ENCODE measurements around the gene NEK4. TPM values are rescaled to one million over a fixed set of nuclear protein-coding genes. Genes with fewer than 3 reads are reported as not detected.

The NEK4 gene
- total and polyA plus RNA-seq, 4 donors = 5.4 to 28.7 (median 15.4) TPM

GRCh38 chr3:52724511-52724910 lies 46.2 kb downstream of the NEK4 start (continued):
- TF ChIP-seq ZBTB33 (IDR thresholded peaks at IDR 0.05) (no peak), HNF4G (IDR thresholded peaks at IDR 0.05) (peak; percentile 47), NR2F2 (IDR thresholded peaks at IDR 0.05) (no peak), RAD21 (IDR thresholded peaks at IDR 0.05) (peak in 1 of 2 donors; percentile 8), EGR1 (IDR thresholded peaks at IDR 0.05; ENCODE audit: low read depth in 2 of 2) (no peak), YY1 (IDR thresholded peaks at IDR 0.05) (no peak), TAF1 (conservative IDR thresholded peaks at IDR 0.05) (no peak), GABPA (IDR thresholded peaks at IDR 0.05 in 1 of 2, conservative IDR thresholded peaks at IDR 0.05 in 1 of 2) (no peak), RXRA (IDR thresholded peaks at IDR 0.05) (peak; percentile 12 to 17), FOXA2 (IDR thresholded peaks at IDR 0.05) (peak; percentile 31)

- H3K27me3 ChIP-seq (ENCODE audit: control insufficient read depth in 4 of 4, insufficient read depth in 4 of 4, low read length in 3 of 4) = no peaks in the 10 kb centered on the region
- WGBS = 95% methylated on average over 5 of the region's 5 CpGs
- TF ChIP-seq FOXA1 (IDR thresholded peaks at IDR 0.05) = no peak
- no peak for TF ChIP-seq MAX (IDR thresholded peaks at IDR 0.05)
- no peak for TF ChIP-seq GABPA (IDR thresholded peaks at IDR 0.05 in 1 of 2, conservative IDR thresholded peaks at IDR 0.05 in 1 of 2)
- TF ChIP-seq EGR1 (IDR thresholded peaks at IDR 0.05; ENCODE audit: low read depth in 2 of 2) = no peak
- no peak for TF ChIP-seq RAD21 (IDR thresholded peaks at IDR 0.05)
- TF ChIP-seq YY1 (IDR thresholded peaks at IDR 0.05) = no peak
- TF ChIP-seq NR2F2 (IDR thresholded peaks at IDR 0.05) = no peak
- TF ChIP-seq FOXA2 (IDR thresholded peaks at IDR 0.05) = no peak
- no peak for TF ChIP-seq CTCF (IDR thresholded peaks at IDR 0.05; ENCODE audit: low read depth, low read length, missing input control)
- no peak for DNase-seq (ENCODE audit: low spot score)
- no peak overlapping the region for H3K4me3 ChIP-seq (ENCODE audit: low read depth in 1 of 3, low read length in 3 of 3)
- H3K9me3 ChIP-seq (ENCODE audit: control insufficient read depth in 4 of 4, low read length in 3 of 4) = no peaks in the 10 kb centered on the region
- H3K27ac ChIP-seq (ENCODE audit: low read depth in 1 of 2, low read length in 2 of 2) = peak overlapping the region; percentile 6 to 41
- H3K9ac ChIP-seq (ENCODE audit: low read depth in 1 of 2, low read length in 2 of 2) = no peak overlapping the region
- peaks cover 0 to 3% (median 1%) of the 10 kb centered on the region in 4 donors for H3K36me3 ChIP-seq (ENCODE audit: control insufficient read depth in 4 of 4, insufficient read depth in 3 of 4, low read depth in 1 of 4, low read length in 3 of 4)
- peaks cover 0 to 9% (median 0%) of the 10 kb centered on the region in 4 donors for H3K4me1 ChIP-seq (ENCODE audit: control insufficient read depth in 4 of 4, insufficient read depth in 4 of 4, low read length in 3 of 4)
Measured at GRCh38 chr3:52723935-52724334, 46.8 kb downstream of the NEK4 start.

- H3K27me3 ChIP-seq (ENCODE audit: control insufficient read depth in 4 of 4, insufficient read depth in 4 of 4, low read length in 3 of 4) = no peaks in the 10 kb centered on the region
- 96% methylated on average over 7 of the region's 7 CpGs for WGBS
- H3K36me3 ChIP-seq (ENCODE audit: control insufficient read depth in 4 of 4, insufficient read depth in 3 of 4, low read depth in 1 of 4, low read length in 3 of 4) = peaks cover 0 to 3% (median 2%) of the 10 kb centered on the region in 4 donors
- no peak overlapping the region for H3K9ac ChIP-seq (ENCODE audit: low read depth in 1 of 2, low read length in 2 of 2)
- no peak overlapping the region for H3K4me3 ChIP-seq (ENCODE audit: low read depth in 1 of 3, low read length in 3 of 3)
- H3K9me3 ChIP-seq (ENCODE audit: control insufficient read depth in 4 of 4, low read length in 3 of 4) = no peaks in the 10 kb centered on the region
- peaks cover 0 to 9% (median 0%) of the 10 kb centered on the region in 4 donors for H3K4me1 ChIP-seq (ENCODE audit: control insufficient read depth in 4 of 4, insufficient read depth in 4 of 4, low read length in 3 of 4)
- H3K27ac ChIP-seq (ENCODE audit: low read depth in 1 of 2, low read length in 2 of 2) = no peak overlapping the region
- DNase-seq (ENCODE audit: low spot score) = no peak
- TF ChIP-seq ATF3 (IDR thresholded peaks at IDR 0.05) = no peak
- no peak for TF ChIP-seq MAX (IDR thresholded peaks at IDR 0.05)
- TF ChIP-seq GABPA (IDR thresholded peaks at IDR 0.05 in 1 of 2, conservative IDR thresholded peaks at IDR 0.05 in 1 of 2) = no peak
- TF ChIP-seq FOXA1 (IDR thresholded peaks at IDR 0.05) = no peak
- TF ChIP-seq TAF1 (conservative IDR thresholded peaks at IDR 0.05) = no peak
- no peak for TF ChIP-seq CTCF (IDR thresholded peaks at IDR 0.05; ENCODE audit: low read depth, low read length, missing input control)
- TF ChIP-seq YY1 (IDR thresholded peaks at IDR 0.05) = no peak
- no peak for TF ChIP-seq ZBTB33 (IDR thresholded peaks at IDR 0.05)
- TF ChIP-seq REST (IDR thresholded peaks at IDR 0.05) = no peak
- no peak for TF ChIP-seq JUND (IDR thresholded peaks at IDR 0.05)
- TF ChIP-seq NR2F2 (IDR thresholded peaks at IDR 0.05) = no peak
Measured at GRCh38 chr3:52722491-52722890, 48.2 kb downstream of the NEK4 start.
